ENCODE results near the gene NAV2.

Gene NAV2

GRCh38 chr11:19933801-19934488 is 221.3 kb downstream of the NAV2 start:
- no peak for FAIRE-seq
- DNase-seq (ENCODE audit: insufficient read length, low spot score): no peak

GRCh38 chr11:19934828-19935259 is 222.2 kb downstream of the NAV2 start:
- DNase-seq (ENCODE audit: insufficient read length, low spot score): no peak
- FAIRE-seq: no peak

GRCh38 chr11:19935507-19935906 is 222.9 kb downstream of the NAV2 start:
- DNase-seq (ENCODE audit: insufficient read length, low spot score): no peak
- no peak for FAIRE-seq

- no peak for FAIRE-seq
- no peak for DNase-seq (ENCODE audit: insufficient read length, low spot score)
Observed at GRCh38 chr11:19936461-19936860, 223.8 kb downstream of the NAV2 start.

GRCh38 chr11:19938169-19938856 is 225.7 kb downstream of the NAV2 start:
- FAIRE-seq: peak; percentile 76
- DNase-seq (ENCODE audit: insufficient read length, low spot score): peak; percentile 61

GRCh38 chr11:19938866-19939265 is 226.2 kb downstream of the NAV2 start:
- DNase-seq (ENCODE audit: insufficient read length, low spot score) (no peak), FAIRE-seq (no peak)

GRCh38 chr11:19939415-19939929 is 226.8 kb downstream of the NAV2 start:
- FAIRE-seq: no peak
- no peak for DNase-seq (ENCODE audit: insufficient read length, low spot score)

- DNase-seq (ENCODE audit: insufficient read length, low spot score) (no peak), FAIRE-seq (no peak)
Observed at GRCh38 chr11:19940831-19941230, 228.2 kb downstream of the NAV2 start.

- FAIRE-seq (no peak), DNase-seq (ENCODE audit: insufficient read length, low spot score) (no peak)
Observed at GRCh38 chr11:19946681-19947080, 234.0 kb downstream of the NAV2 start.

- DNase-seq (ENCODE audit: insufficient read length, low spot score) (no peak), FAIRE-seq (no peak)
Observed at GRCh38 chr11:19947537-19948114, 235.0 kb downstream of the NAV2 start.

GRCh38 chr11:19949606-19950005 is 237.0 kb downstream of the NAV2 start:
- no peak for FAIRE-seq
- no peak for DNase-seq (ENCODE audit: insufficient read length, low spot score)

GRCh38 chr11:19951558-19952115 is 239.0 kb downstream of the NAV2 start:
- DNase-seq (ENCODE audit: insufficient read length, low spot score) (peak; percentile 32), FAIRE-seq (peak; percentile 84)

GRCh38 chr11:19952116-19952605 is 239.5 kb downstream of the NAV2 start:
- FAIRE-seq: no peak
- DNase-seq (ENCODE audit: insufficient read length, low spot score): no peak

- DNase-seq (ENCODE audit: insufficient read length, low spot score) (no peak), FAIRE-seq (no peak)
Observed at GRCh38 chr11:19952911-19953310, 240.3 kb downstream of the NAV2 start.

- DNase-seq (ENCODE audit: insufficient read length, low spot score) (no peak), FAIRE-seq (no peak)
Observed at GRCh38 chr11:19953336-19953735, 240.7 kb downstream of the NAV2 start.

- no peak for FAIRE-seq
- DNase-seq (ENCODE audit: insufficient read length, low spot score): no peak
Observed at GRCh38 chr11:19953909-19954308, 241.3 kb downstream of the NAV2 start.

GRCh38 chr11:19954899-19955298 is 242.3 kb downstream of the NAV2 start:
- FAIRE-seq (no peak), DNase-seq (ENCODE audit: insufficient read length, low spot score) (no peak)

GRCh38 chr11:19955660-19956059 is 243.0 kb downstream of the NAV2 start:
- FAIRE-seq: no peak
- DNase-seq (ENCODE audit: insufficient read length, low spot score): no peak

GRCh38 chr11:19956228-19956627 is 243.6 kb downstream of the NAV2 start:
- no peak for FAIRE-seq
- no peak for DNase-seq (ENCODE audit: insufficient read length, low spot score)

- DNase-seq (ENCODE audit: insufficient read length, low spot score) (no peak), FAIRE-seq (no peak)
Observed at GRCh38 chr11:19957294-19957943, 244.8 kb downstream of the NAV2 start.

GRCh38 chr11:19958204-19958603 is 245.6 kb downstream of the NAV2 start:
- FAIRE-seq (no peak), DNase-seq (ENCODE audit: insufficient read length, low spot score) (no peak)

Measured in GM19239 (cell line).